WTC11 (cell line): Measurements from ENCODE around the gene CLEC4A.

ENCODE experiments used
- FOXK1 ChIP-seq: sonication (generic); formaldehyde crosslinking; IDR thresholded peaks from 2 replicates; pipeline ENCODE4 v1.8.0; 2022; ENCODE audit warnings: mild to moderate bottlenecking, moderate library complexity, missing genetic modification reagents
- TF ChIP-seq, protein P1 (sequence below): fragments of 250-450 bp; sonication (Bioruptor Pico); IDR thresholded peaks from 2 replicates; pipeline ENCODE4 v1.9.0; 2021; ENCODE audit warnings: mild to moderate bottlenecking
- TF ChIP-seq, protein P2 (sequence below): fragments of 200-600 bp; IDR thresholded peaks from 2 replicates; pipeline ENCODE4 v1.8.0; 2022; ENCODE audit warnings: antibody characterized with exemption
- TF ChIP-seq, protein P3 (sequence below): sonication (generic); formaldehyde crosslinking; IDR thresholded peaks from 2 replicates; pipeline ENCODE4 v1.8.1; 2022; ENCODE audit warnings: low read depth, mild to moderate bottlenecking, moderate library complexity, missing genetic modification reagents, borderline replicate concordance

DNA sequence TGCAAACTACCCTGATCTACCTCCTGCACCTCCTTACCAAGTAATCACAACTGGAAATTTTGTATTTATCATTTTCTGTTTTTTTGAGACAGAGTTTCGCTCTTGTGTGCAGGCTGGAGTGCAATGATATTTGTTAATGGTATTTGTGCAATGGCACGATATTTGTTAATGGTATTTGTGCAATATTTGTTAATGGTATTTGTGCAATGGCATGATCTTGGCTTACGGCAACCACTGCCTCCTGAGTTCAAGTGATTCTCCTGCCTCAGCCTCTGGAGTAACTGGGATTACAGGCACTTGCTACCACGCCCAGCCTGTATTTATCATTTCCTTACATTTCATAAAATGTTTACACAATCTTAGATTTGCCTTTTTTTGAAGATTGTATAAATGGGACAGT is 47.1 kb upstream of the CLEC4A start:
- TF ChIP-seq, protein P1, sequence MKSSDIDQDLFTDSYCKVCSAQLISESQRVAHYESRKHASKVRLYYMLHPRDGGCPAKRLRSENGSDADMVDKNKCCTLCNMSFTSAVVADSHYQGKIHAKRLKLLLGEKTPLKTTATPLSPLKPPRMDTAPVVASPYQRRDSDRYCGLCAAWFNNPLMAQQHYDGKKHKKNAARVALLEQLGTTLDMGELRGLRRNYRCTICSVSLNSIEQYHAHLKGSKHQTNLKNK (CRISPR knock-in tag), result no peak
- TF ChIP-seq, protein P2, sequence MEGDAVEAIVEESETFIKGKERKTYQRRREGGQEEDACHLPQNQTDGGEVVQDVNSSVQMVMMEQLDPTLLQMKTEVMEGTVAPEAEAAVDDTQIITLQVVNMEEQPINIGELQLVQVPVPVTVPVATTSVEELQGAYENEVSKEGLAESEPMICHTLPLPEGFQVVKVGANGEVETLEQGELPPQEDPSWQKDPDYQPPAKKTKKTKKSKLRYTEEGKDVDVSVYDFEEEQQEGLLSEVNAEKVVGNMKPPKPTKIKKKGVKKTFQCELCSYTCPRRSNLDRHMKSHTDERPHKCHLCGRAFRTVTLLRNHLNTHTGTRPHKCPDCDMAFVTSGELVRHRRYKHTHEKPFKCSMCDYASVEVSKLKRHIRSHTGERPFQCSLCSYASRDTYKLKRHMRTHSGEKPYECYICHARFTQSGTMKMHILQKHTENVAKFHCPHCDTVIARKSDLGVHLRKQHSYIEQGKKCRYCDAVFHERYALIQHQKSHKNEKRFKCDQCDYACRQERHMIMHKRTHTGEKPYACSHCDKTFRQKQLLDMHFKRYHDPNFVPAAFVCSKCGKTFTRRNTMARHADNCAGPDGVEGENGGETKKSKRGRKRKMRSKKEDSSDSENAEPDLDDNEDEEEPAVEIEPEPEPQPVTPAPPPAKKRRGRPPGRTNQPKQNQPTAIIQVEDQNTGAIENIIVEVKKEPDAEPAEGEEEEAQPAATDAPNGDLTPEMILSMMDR, result no peak
- TF ChIP-seq, protein P3, sequence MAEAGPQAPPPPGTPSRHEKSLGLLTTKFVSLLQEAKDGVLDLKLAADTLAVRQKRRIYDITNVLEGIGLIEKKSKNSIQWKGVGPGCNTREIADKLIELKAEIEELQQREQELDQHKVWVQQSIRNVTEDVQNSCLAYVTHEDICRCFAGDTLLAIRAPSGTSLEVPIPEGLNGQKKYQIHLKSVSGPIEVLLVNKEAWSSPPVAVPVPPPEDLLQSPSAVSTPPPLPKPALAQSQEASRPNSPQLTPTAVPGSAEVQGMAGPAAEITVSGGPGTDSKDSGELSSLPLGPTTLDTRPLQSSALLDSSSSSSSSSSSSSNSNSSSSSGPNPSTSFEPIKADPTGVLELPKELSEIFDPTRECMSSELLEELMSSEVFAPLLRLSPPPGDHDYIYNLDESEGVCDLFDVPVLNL (CRISPR knock-in tag), result no peak
- TF ChIP-seq FOXK1, result no peak
